ENCODE data around the gene SETBP1. TPM values are rescaled to one million over a fixed set of nuclear protein-coding genes. Genes with fewer than 3 reads are reported as not detected.
A peak's percentile ranks its signal among the peaks of the same experiment; 100 is the strongest.

Gene SETBP1
- total RNA-seq, 4 donors from 2014 or later = 16.2 to 33.6 (median 24.4) TPM

GRCh38 chr18:44777457-44778192 is 96.9 kb downstream of the SETBP1 start:
- intact Hi-C loops (cut with DNase I; ENCODE audit: low total_unique reads) = no loop called here
- no peaks in the 10 kb centered on the region for H3K36me3 ChIP-seq
- no peak overlapping the region for H3K4me3 ChIP-seq
- no peak for DNase-seq
- H3K9me3 ChIP-seq = no peaks in the 10 kb centered on the region
- H3K27ac ChIP-seq = peak overlapping the region; percentile 38 to 67 (median 51)
- TF ChIP-seq EP300 (IDR thresholded peaks at IDR 0.05; ENCODE audit: low read depth) (no peak), POLR2AphosphoS5 (IDR thresholded peaks at IDR 0.05) (no peak), CTCF (IDR thresholded peaks at IDR 0.05) (no peak), POLR2A (IDR thresholded peaks at IDR 0.05) (no peak)
- 80 to 90% methylated on average over 2 to 10 of the region's 10 CpGs for WGBS, 2 donors (ENCODE audit: low coverage in 1 of 2)
- H3K27me3 ChIP-seq = no peaks in the 10 kb centered on the region
- in situ Hi-C loops (cut with MboI; ENCODE audit: low pct_ligation_motif_present in 1 of 4, low pct_unique_long_range_greater_than_20kb in 1 of 4, low sequenced_read_pairs in 3 of 4) = no loop called here
- H3K4me1 ChIP-seq = peaks cover 16 to 60% (median 24%) of the 10 kb centered on the region in 4 donors

- intact Hi-C loops (cut with DNase I; ENCODE audit: low total_unique reads) = no loop called here
- H3K4me1 ChIP-seq = peaks cover 16 to 54% (median 21%) of the 10 kb centered on the region in 4 donors
- no peaks in the 10 kb centered on the region for H3K9me3 ChIP-seq
These were observed 98.1 kb downstream of the SETBP1 start for GRCh38 chr18:44778788-44779187.

GRCh38 chr18:44779753-44780292 is 99.1 kb downstream of the SETBP1 start:
- no peaks in the 10 kb centered on the region for H3K27me3 ChIP-seq
- intact Hi-C loops (cut with DNase I; ENCODE audit: low total_unique reads) (no loop called here), in situ Hi-C loops (cut with MboI; ENCODE audit: low pct_ligation_motif_present in 1 of 4, low pct_unique_long_range_greater_than_20kb in 1 of 4, low sequenced_read_pairs in 3 of 4) (no loop called here)
- 93% methylated on average over 7 to 11 of the region's 11 CpGs for WGBS, 2 donors (ENCODE audit: low coverage in 1 of 2)
- no peaks in the 10 kb centered on the region for H3K9me3 ChIP-seq
- peaks cover 16 to 54% (median 21%) of the 10 kb centered on the region in 4 donors for H3K4me1 ChIP-seq
- H3K36me3 ChIP-seq = no peaks in the 10 kb centered on the region
- DNase-seq = no peak
- H3K4me3 ChIP-seq = no peak overlapping the region
- TF ChIP-seq POLR2AphosphoS5 (IDR thresholded peaks at IDR 0.05) (peak in 2 of 3 donors; percentile 10 to 28), POLR2A (IDR thresholded peaks at IDR 0.05) (no peak), CTCF (IDR thresholded peaks at IDR 0.05) (no peak), EP300 (IDR thresholded peaks at IDR 0.05; ENCODE audit: low read depth) (no peak)
- peak overlapping the region; percentile 38 to 67 (median 52) for H3K27ac ChIP-seq

More at GRCh38 chr18:44778788-44779187, 98.1 kb downstream of the SETBP1 start:
- H3K36me3 ChIP-seq = no peaks in the 10 kb centered on the region
- DNase-seq = no peak
- peak overlapping the region; percentile 38 to 67 (median 51) for H3K27ac ChIP-seq
- H3K27me3 ChIP-seq = no peaks in the 10 kb centered on the region
- WGBS, 2 donors (ENCODE audit: low coverage in 1 of 2) = 63% methylated on average over 5 of the region's 6 CpGs; no CpG with 5 or more reads in 1 of the 2 donors
- H3K4me3 ChIP-seq = no peak overlapping the region
- in situ Hi-C loops (cut with MboI; ENCODE audit: low pct_ligation_motif_present in 1 of 4, low pct_unique_long_range_greater_than_20kb in 1 of 4, low sequenced_read_pairs in 3 of 4) = no loop called here
- TF ChIP-seq POLR2A (IDR thresholded peaks at IDR 0.05) (no peak), CTCF (IDR thresholded peaks at IDR 0.05) (no peak)

GRCh38 chr18:44781886-44782285 is 101.2 kb downstream of the SETBP1 start:
- Histone ChIP-seq H3K4me1 (peaks cover 11 to 47% (median 20%) of the 10 kb centered on the region in 4 donors), H3K27me3 (no peaks in the 10 kb centered on the region), H3K27ac (peak overlapping the region; percentile 17 to 53 (median 42)), H3K36me3 (no peaks in the 10 kb centered on the region), H3K4me3 (no peak overlapping the region), H3K9me3 (no peaks in the 10 kb centered on the region)
- intact Hi-C loops (cut with DNase I; ENCODE audit: low total_unique reads) = no loop called here
- no peak for TF ChIP-seq POLR2A (IDR thresholded peaks at IDR 0.05)
- TF ChIP-seq POLR2AphosphoS5 (IDR thresholded peaks at IDR 0.05) = peak in 1 of 3 donors; percentile 33
- no peak for TF ChIP-seq EP300 (IDR thresholded peaks at IDR 0.05; ENCODE audit: low read depth)
- no peak for TF ChIP-seq CTCF (IDR thresholded peaks at IDR 0.05)
- in situ Hi-C loops (cut with MboI; ENCODE audit: low pct_ligation_motif_present in 1 of 4, low pct_unique_long_range_greater_than_20kb in 1 of 4, low sequenced_read_pairs in 3 of 4) = no loop called here
- DNase-seq = no peak
- 24 to 27% methylated on average over 3 of the region's 3 CpGs for whole genome bisulfite sequencing, 2 donors (ENCODE audit: low coverage in 1 of 2)
